GM18951 (cell line): ENCODE data around the gene GADD45A.

Experiments used
- POLR2A ChIP-seq: IDR thresholded peaks from 4 replicates; pipeline ENCODE4 v1.6.1; 2011; ENCODE audit warnings: mild to moderate bottlenecking; ENCODE audit not compliant: insufficient read length, insufficient read depth; ENCODE audit errors: extremely low read depth
- in situ Hi-C: fragments of 300-500 bp; cut with MboI; formaldehyde crosslinking; loops from one replicate; pipeline ENCODE4 v1.12.0; 2022; ENCODE audit warnings: low sequenced_read_pairs, mixed read lengths, inconsistent platforms; ENCODE audit not compliant: unreplicated experiment

GADD45A gene

DNA sequence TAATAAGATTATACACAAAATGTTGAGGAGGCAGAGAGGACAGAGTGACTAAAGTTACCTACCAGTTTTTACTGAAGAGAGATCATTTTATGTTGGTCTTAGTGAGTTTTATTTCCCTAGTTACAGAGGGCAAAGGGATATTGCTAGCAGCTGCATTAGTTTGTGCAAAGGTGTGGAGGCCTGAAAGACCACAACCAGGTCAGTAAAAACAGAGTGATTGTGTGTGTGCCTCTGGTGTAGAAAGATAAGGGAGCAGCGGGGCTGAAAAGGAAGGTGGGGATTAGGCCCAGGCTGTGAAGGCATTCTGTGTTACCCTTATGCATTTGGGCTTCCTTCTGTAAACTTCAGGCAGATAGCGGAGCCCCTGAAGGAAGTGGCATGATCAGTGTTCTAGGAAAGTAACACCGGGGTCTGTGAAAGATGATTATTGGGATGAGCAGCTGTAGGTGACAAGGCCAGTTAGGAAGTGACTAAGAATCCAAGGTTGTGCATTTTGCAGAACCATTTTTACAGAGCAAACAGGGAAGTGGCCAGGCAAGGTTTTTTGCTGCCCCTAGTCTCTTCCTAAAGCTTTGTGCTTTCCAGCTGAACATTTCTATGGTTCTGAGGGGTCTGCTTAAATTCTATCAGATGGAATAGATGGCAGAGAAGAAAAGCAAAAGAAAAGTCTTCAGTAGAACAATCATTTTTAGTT, 3.7 kb downstream of the GADD45A start:
- in situ Hi-C loops = no loop called here
- no peak for TF ChIP-seq POLR2A

DNA sequence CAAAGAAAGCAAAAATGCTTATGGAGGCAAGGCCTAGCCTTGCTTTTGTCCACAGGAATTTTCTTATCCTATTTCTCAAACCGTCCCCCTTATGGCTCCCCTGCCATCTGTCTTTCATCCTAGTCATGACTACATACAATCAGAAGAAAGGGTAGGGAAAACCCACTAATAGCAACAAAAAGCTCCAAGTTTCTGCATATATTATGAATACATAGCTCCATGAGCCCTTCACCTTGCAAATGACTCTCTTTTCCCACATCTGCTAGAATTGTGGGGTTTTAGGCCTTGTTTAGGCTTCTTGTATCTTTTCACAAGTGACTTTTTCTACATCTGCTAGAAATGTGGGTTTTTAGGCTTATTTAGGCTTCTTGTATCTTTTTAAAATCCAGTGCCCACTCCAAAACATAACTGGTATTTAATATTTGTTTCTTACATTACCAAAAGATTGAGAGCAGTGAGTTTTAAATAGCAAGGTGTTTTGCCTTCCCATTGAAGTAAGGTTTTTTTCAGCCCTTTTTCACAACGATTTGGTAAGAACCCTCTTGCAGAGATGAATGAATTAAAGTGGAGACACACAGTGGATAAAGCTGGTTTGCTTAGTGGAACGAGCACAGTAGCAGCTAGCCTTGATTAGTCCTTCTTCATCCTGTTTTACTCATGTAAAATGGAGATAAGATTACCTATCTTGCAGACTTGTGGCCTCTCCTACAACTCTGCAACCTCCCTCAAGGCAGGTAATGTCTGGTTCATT, 4.4 kb downstream of the GADD45A start:
- in situ Hi-C loops = no loop called here

DNA sequence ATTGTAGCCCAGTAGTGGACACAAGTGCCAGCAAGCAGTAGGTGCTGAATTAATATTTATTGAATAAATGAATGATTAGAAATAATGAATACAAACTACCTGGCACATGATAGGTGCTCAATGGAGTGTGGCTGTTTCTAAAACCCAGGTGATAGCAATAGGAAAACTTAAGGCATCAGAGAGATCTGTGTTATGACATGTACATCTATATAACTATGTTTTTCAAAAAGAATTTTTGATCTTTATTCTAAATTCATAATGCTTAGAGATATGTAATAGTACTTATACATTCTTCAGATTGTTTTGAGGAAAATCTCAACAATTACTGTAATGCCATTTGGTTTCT, 5.0 kb downstream of the GADD45A start:
- TF ChIP-seq POLR2A = no peak
- in situ Hi-C loops = no loop called here

More for the DNA sequence above, 4.4 kb downstream of the GADD45A start:
- TF ChIP-seq POLR2A = peak; percentile 12

DNA sequence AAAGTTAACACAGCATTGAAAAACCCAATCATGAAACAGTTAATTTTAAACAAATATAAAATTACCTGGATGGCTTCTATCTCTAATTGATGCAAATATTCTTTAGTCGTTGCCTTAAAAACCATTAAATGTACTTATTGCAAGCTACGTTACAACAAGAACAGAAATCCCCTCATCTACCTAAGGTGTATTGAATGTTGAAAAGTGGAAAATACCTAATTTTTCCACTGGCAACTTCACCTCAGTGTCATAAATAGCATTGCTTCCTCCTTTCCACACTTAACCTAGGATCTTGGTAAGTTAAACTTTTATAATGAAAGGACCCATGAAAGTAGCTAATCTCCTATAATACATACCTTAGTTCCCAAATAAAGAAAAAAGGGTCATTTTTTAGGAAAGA, 5.4 kb downstream of the GADD45A start:
- in situ Hi-C loops = no loop called here
- no peak for TF ChIP-seq POLR2A

DNA sequence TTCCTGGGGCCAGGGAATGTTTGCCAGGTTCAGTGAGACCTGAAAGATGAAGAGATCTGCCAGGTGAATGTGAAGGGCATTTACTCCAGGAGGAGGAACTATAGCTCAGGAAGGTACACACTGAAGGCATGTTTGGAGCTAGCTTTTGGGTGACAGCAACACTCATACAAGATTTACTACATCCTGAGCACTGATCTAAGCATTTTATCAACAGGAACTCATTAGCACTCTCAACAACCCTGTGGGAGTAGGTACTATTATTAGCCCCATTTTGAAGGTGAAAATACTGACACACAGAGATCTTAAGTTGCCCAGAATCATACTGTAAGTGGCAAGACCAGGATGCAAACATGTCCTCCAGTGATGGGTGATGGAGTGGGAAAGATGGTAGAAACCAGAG, 6.7 kb downstream of the GADD45A start:
- in situ Hi-C loops = no loop called here
- no peak for TF ChIP-seq POLR2A

DNA sequence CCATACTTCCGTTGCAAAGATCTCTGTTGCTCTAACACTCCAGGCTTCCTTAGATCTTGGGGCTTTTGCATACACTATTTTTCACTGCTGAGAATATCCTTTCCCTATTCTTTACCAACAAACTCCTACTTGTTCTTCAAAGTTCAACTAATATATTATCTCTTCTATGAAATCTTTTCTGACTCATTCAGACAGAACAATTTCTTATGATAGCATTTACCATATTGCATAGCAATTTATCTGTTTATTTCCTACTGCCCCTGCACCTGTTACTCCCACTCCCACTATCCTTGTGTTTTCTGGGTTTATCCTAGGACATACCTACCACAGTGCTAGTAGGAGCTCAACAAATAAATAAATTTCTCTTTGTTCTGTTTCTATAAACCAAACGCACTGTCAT, 11.0 kb downstream of the GADD45A start:
- in situ Hi-C loops = no loop called here
- TF ChIP-seq POLR2A = no peak

DNA sequence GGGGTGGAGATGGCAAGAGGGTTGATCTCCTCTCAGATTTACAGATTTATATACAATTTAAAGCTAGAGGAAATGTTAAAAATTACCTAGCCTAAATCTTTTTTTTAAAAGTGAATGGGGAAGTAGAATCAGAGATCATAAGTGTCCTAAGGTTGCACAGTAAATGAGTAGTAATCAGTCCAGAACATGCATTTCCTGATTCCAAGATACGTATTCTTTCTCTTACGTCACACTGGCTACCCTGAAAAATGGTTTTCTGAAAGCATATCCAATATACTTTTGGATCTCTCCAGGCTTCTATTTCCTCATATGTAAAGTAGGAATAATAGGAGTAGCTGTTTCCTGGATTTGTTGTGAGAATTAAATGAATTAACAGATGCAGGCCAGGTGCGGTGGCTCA, 11.7 kb downstream of the GADD45A start:
- TF ChIP-seq POLR2A = no peak
- in situ Hi-C loops = no loop called here

DNA sequence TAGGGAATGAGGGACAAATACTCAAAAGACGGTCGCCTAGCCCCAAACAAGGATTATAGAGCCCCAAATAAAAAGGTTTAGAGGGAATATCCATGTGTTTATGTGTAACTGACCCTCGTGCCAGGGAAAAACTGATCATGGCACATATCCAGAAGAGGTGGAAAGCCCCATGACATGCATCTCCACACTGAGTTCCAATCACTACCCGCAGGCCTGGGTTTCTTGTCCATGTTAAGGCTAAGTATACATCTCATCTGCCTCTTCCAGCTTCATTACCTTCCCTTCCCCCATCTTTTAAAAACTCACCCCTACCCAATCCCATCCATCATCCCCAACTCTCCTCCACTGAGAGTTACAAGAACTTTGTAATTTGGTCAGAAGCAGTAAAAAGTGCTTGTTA, 15.2 kb downstream of the GADD45A start:
- TF ChIP-seq POLR2A = no peak
- in situ Hi-C loops = no loop called here

DNA sequence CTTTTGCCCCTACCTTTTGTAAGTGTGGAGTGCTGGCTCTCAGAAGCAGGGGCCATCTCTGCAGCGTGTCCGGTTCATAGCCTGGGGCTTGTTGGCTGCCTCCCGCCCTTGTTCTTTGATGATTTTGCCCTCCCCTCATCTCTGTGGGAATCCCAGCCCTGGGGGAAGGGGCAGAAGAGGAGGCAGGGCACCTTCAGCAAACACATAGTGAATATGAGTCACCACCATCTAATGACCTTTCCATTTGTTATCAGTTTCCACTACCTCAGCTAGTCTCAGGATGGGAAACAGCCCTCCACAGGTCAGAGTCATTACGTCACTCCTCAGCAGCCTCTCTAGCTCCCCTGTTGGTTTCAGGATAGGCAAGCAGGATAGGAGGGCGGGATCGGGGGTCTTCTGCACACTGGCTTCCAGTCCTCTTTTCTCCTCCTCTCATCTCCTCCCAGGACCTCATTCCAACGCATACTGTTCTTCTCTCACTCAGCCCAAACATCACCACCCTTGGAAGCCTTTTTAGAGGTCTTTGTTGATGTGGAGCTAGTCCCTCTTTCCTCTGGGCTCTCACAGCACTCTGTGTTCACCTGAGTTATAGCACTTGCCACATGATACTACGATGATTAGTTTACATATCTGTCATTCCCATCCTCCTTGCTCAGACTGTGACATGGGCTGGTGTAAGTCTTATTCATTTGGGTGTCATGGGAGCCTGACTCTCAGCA, 15.8 kb downstream of the GADD45A start:
- in situ Hi-C loops = no loop called here
- no peak for TF ChIP-seq POLR2A

DNA sequence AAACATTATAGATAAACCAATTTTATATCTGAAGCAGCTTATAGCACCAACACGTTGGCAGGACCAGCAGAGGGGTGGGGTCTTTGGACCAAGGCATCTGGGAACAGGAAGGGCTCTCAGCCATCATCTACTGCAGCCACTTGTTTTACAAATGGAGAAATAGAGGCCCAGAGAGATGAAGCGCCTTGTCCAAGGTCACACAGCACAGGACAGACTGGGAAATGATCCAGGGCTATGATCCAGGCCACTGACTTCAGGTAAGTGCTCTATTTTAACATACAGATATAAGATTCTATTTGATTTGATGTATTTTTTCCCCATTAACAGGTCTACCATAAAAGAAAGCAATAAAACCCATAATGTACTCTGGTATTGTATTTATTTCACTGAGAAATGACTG, 16.9 kb downstream of the GADD45A start:
- no peak for TF ChIP-seq POLR2A
- in situ Hi-C loops = no loop called here

DNA sequence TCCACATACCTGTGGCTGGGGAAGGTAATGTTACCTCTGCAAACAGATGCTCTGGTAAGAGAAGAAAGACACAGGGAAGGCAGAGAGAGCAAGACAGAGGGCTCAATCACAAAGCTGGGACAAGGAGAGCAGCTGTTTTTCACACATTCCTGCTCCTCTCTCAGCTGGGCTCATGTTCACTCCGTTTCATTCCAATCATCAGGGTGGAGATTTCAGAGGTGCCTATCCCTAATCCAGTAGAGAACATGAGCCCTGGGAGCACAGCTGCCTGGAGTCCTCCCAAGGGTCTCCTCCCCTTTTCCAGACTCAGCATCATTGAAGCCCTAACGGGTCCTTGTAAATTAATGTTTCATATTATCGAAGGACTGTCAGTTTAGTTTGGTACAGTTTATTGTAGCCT, 19.4 kb downstream of the GADD45A start:
- TF ChIP-seq POLR2A = no peak
- in situ Hi-C loops = no loop called here

DNA sequence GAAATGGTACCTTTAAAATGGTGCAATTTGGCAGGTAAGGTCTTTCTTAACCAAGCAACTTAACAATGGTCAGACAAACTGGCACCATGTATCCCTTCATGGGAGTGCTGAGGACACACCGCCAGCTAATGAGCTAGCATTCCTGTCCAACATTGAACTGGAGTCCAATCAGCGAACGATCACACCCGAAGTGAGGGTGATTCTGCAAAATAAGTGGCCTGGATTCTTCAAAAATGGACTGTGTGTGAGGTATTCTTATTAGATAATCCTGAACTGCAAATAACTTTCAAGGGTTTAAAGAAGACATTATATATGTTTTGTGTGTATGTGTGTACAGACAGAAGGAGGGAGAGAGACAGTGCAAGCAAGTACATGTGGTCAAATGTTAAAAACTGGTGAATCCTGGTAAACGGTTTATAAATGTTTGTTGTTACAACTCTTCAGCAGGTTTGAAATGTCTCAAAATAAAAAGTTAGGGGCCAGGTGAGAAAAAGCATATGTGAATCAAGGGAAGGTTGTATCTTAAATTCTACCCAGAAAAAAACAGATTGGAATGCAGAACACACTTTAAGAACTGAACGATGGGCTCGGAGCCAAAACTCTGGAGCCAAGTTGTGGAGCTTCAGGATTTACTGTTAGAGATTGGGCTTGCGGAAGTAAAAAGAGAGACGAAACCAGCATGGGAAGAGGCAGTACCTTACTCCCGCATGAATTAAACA, 20.9 kb downstream of the GADD45A start:
- in situ Hi-C loops = no loop called here
- no peak for TF ChIP-seq POLR2A

DNA sequence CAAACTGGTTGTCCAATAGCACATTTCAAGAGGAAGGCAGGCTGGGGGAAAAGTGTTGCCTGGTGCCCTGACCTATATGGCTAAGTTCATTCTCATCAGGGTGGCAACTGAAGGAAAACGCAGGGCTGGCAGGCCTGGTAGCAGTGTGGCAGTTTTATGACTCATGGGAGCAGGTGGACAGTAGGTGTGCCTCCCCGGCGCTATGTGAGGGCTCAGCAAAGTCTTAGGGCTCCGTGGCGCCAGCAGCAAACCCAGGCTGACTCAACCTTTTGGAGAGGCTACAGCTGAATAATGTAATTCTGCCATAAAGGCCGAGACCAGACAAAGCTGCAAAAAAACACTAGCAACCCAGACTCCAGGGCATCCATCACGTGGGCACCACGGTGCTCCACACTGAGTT, 23.6 kb downstream of the GADD45A start:
- TF ChIP-seq POLR2A = no peak
- in situ Hi-C loops = no loop called here
